SU-DHL-6 (cell line): Measurements from ENCODE around the gene EIF4G1.

Source experiments
- H2AFZ ChIP-seq: fragments of 200-600 bp; sonication (generic); 2 replicates; pipeline ENCODE4 v1.6.1; 2014; ENCODE audit warnings: low read depth, mild to moderate bottlenecking, moderate library complexity, mixed read lengths, antibody characterized with exemption, low read length; ENCODE audit not compliant: severe bottlenecking
- H3F3A ChIP-seq: fragments of 200-600 bp; shearing (Covaris generic); 2 replicates; pipeline ENCODE4 v1.6.0; 2016; ENCODE audit warnings: antibody characterized with exemption, mild to moderate bottlenecking; ENCODE audit not compliant: insufficient read depth
- H3K27ac ChIP-seq: fragments of 200-600 bp; sonication (generic); 2 replicates; pipeline ENCODE4 v1.5.1; 2016; ENCODE audit warnings: low read depth, mild to moderate bottlenecking, low read length, moderate library complexity, mixed read lengths
- H3K27me3 ChIP-seq: fragments of 200-600 bp; sonication (generic), shearing (Covaris generic); 2 replicates; pipeline ENCODE4 v1.6.0; 2014; ENCODE audit warnings: mild to moderate bottlenecking, low read length
- H3K36me3 ChIP-seq: fragments of 200-600 bp; sonication (generic); 2 replicates; pipeline ENCODE4 v1.6.1; 2014; ENCODE audit warnings: mild to moderate bottlenecking, low read length, mixed read lengths
- H3K4me2 ChIP-seq: fragments of 300-600, 200-600 bp; shearing (Covaris generic), sonication (generic); 2 replicates; pipeline ENCODE4 v1.6.0; 2014; ENCODE audit warnings: low read length, low read depth, mild to moderate bottlenecking; ENCODE audit not compliant: poor library complexity, severe bottlenecking
- H3K4me3 ChIP-seq: fragments of 200-600 bp; sonication (generic); 2 replicates; pipeline ENCODE4 v1.5.1; 2014; ENCODE audit warnings: antibody characterized with exemption, low read length, mild to moderate bottlenecking, mixed read lengths; ENCODE audit not compliant: insufficient read depth, poor library complexity, severe bottlenecking
- H3K79me2 ChIP-seq: fragments of 200-600 bp; sonication (generic); 2 replicates; pipeline ENCODE4 v1.6.1; 2014; ENCODE audit warnings: mild to moderate bottlenecking, low read length, moderate library complexity; ENCODE audit not compliant: insufficient read depth
- H3K9ac ChIP-seq: fragments of 200-600 bp; sonication (generic); 2 replicates; pipeline ENCODE4 v1.7.0; 2014; ENCODE audit warnings: mild to moderate bottlenecking, low read length
- H3K9me2 ChIP-seq: fragments of 200-600 bp; sonication (generic); replicated peaks from 2 replicates; pipeline ENCODE4 v1.6.1; 2014; ENCODE audit warnings: low read length; ENCODE audit not compliant: insufficient read depth
- H3K9me3 ChIP-seq: fragments of 200-600 bp; sonication (generic); 2 replicates; pipeline ENCODE4 v1.6.1; 2014; ENCODE audit warnings: low read length, mixed read lengths; ENCODE audit not compliant: insufficient read depth
- H4K20me1 ChIP-seq: fragments of 200-600 bp; sonication (generic); 2 replicates; pipeline ENCODE4 v1.6.1; 2014; ENCODE audit warnings: low read depth, mild to moderate bottlenecking, antibody characterized with exemption, low read length, moderate library complexity, mixed read lengths
- CTCF ChIP-seq: fragments of 200-600 bp; sonication (generic); IDR thresholded peaks from one replicate; pipeline ENCODE4 v1.5.1; 2017; ENCODE audit warnings: antibody characterized with exemption, mild to moderate bottlenecking, low read length, moderate library complexity; ENCODE audit not compliant: insufficient read depth, poor library complexity, severe bottlenecking
- EZH2phosphoT487 ChIP-seq: fragments of 200-600 bp; sonication (generic), shearing (Covaris generic); conservative IDR thresholded peaks from 2 replicates; pipeline ENCODE4 v1.6.1; 2018; ENCODE audit warnings: mild to moderate bottlenecking, antibody characterized with exemption, low read length, moderate library complexity, mixed read lengths

The EIF4G1 gene

DNA sequence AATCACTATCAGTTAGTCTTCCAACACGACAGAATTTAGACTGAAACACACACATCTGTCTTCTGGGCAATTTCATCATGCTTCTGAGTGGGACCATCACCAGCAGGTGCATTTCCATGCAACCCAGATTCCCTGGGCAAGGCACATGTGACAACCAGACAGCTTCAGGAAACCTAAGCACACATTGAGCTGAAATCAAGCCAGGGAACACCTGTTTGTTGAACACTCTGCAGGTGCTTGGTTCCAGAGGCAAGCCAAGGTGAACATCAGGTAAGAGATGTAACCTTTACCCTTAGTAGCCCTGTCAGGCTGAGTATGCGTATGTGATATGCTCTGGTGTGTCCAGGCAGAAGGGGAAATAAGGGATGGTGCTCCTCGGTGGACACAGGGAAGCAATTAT, 18.6 kb upstream of the EIF4G1 start:
- Histone ChIP-seq H3K4me2 (no peak overlapping the region), H3K27me3 (no peaks in the 10 kb centered on the region), H4K20me1 (no peaks in the 10 kb centered on the region), H3K9me2 (no peaks in the 10 kb centered on the region), H3K9ac (no peak overlapping the region), H3K4me3 (no peak overlapping the region), H3K27ac (no peak overlapping the region), H3K9me3 (no peaks in the 10 kb centered on the region), H3K79me2 (peaks cover 15% of the 10 kb centered on the region), H3F3A (no peaks in the 10 kb centered on the region), H2AFZ (no peak overlapping the region), H3K36me3 (peaks cover 7% of the 10 kb centered on the region; the same call in 1 of the 2 replicates)
- TF ChIP-seq CTCF (no peak), EZH2phosphoT487 (no peak)

- H3F3A ChIP-seq: no peaks in the 10 kb centered on the region
- H3K4me2 ChIP-seq: no peak overlapping the region
- TF ChIP-seq CTCF (no peak), EZH2phosphoT487 (no peak)
- no peaks in the 10 kb centered on the region for H3K9me2 ChIP-seq
- peaks cover 16% of the 10 kb centered on the region for H3K79me2 ChIP-seq
- no peak overlapping the region for H3K27ac ChIP-seq
- no peaks in the 10 kb centered on the region for H3K9me3 ChIP-seq
- peaks cover 7% of the 10 kb centered on the region; the same call in 1 of the 2 replicates for H3K36me3 ChIP-seq
- H3K27me3 ChIP-seq: no peaks in the 10 kb centered on the region
- no peak overlapping the region for H2AFZ ChIP-seq
- H4K20me1 ChIP-seq: no peaks in the 10 kb centered on the region
- H3K9ac ChIP-seq: no peak overlapping the region
- no peak overlapping the region for H3K4me3 ChIP-seq
Observed at GRCh38 chr3:184296616-184297015, 17.8 kb upstream of the EIF4G1 start.

DNA sequence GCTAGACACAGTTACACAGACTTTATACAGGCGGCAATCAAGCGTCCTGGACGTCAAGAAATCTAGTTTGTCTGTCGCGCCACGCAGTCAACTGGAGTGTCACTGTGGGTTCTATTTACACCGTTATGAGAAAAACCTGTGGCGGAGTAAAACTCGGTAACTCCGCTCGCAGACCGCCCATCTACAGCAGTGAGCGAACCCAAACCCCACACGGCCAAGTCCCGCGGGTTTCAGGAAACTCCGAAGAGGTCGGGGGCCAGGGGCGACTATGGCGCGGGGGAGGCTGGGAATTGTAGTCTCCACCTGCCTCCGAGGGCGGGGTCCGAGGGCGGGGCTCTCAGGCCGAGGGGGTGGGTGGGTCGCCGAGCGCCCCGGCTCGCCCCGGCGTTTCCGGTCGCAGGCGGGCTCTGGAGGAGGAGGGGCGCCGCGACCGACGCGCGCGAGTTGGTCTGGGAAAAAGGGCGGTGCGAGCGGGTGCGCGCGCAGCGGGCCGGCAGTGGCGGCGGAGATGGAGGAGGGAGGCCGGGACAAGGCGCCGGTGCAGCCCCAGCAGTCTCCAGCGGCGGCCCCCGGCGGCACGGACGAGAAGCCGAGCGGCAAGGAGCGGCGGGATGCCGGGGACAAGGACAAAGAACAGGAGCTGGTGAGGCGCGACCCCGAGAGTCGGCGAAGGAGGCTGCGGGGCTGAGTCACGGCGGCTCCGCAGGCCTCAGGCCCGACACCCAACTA, 15.5 kb upstream of the EIF4G1 start, which contains the start of gene PSMD2:
Gene PSMD2 (plus strand): TSS at position 483 of the 729 bp plus-strand sequence. CDS start 26 bp downstream, at position 509.
- Histone ChIP-seq H3K4me3 (peak within 1 kb of the TSS; percentile 89), H3K4me2 (peak within 1 kb of the TSS; percentile 85), H3K36me3 (peaks cover 7% of the 10 kb centered on the region; the same call in 1 of the 2 replicates), H3K9me3 (no peaks in the 10 kb centered on the region), H3F3A (no peaks in the 10 kb centered on the region), H3K9ac (peak within 1 kb of the TSS; percentile 92), H3K27ac (peak within 1 kb of the TSS; percentile 56), H3K27me3 (no peaks in the 10 kb centered on the region), H2AFZ (peak within 1 kb of the TSS; percentile 72), H3K9me2 (no peaks in the 10 kb centered on the region), H3K79me2 (peaks cover 16% of the 10 kb centered on the region), H4K20me1 (no peaks in the 10 kb centered on the region)
- TF ChIP-seq CTCF: no peak
- TF ChIP-seq EZH2phosphoT487: no peak
